IMR-90 (cell line): ENCODE data around the gene PNKD.

ENCODE experiments used
- BHLHE40 ChIP-seq: fragments of 150-350 bp; IDR thresholded peaks from 2 replicates; pipeline ENCODE4 v1.6.1; 2016; ENCODE audit warnings: mild to moderate bottlenecking, low read depth, low read length
- MAFK ChIP-seq: IDR thresholded peaks from 2 replicates; pipeline ENCODE4 v1.6.1; 2012; ENCODE audit warnings: low read depth, low read length, improper control_type of control experiment
- POLR2A ChIP-seq: IDR thresholded peaks from 2 replicates; pipeline ENCODE4 v1.6.1; 2012; ENCODE audit warnings: mild to moderate bottlenecking, low read depth, low read length
- RAD21 ChIP-seq: IDR thresholded peaks from 2 replicates; pipeline ENCODE4 v1.6.1; 2012; ENCODE audit warnings: low read length, improper control_type of control experiment
- SMC3 ChIP-seq: fragments of 150-350 bp; IDR thresholded peaks from 2 replicates; pipeline ENCODE4 v1.6.1; 2016; ENCODE audit warnings: low read depth, mild to moderate bottlenecking, antibody characterized with exemption, low read length, moderate library complexity
- TF ChIP-seq, protein P1 (sequence below): conservative IDR thresholded peaks from 2 replicates; pipeline ENCODE4 v1.5.1; 2012; ENCODE audit warnings: mild to moderate bottlenecking, low read depth, low read length, improper control_type of control experiment

GRCh38 chr2:218230882-218231281 lies 39.4 kb upstream of the PNKD start:
- no peak for TF ChIP-seq BHLHE40
- TF ChIP-seq RAD21 = no peak
- TF ChIP-seq, protein P1, sequence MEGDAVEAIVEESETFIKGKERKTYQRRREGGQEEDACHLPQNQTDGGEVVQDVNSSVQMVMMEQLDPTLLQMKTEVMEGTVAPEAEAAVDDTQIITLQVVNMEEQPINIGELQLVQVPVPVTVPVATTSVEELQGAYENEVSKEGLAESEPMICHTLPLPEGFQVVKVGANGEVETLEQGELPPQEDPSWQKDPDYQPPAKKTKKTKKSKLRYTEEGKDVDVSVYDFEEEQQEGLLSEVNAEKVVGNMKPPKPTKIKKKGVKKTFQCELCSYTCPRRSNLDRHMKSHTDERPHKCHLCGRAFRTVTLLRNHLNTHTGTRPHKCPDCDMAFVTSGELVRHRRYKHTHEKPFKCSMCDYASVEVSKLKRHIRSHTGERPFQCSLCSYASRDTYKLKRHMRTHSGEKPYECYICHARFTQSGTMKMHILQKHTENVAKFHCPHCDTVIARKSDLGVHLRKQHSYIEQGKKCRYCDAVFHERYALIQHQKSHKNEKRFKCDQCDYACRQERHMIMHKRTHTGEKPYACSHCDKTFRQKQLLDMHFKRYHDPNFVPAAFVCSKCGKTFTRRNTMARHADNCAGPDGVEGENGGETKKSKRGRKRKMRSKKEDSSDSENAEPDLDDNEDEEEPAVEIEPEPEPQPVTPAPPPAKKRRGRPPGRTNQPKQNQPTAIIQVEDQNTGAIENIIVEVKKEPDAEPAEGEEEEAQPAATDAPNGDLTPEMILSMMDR = no peak
- no peak for TF ChIP-seq SMC3
- no peak for TF ChIP-seq MAFK
- TF ChIP-seq POLR2A = no peak
